Neutrophil (primary cell): ENCODE results near the gene ZBTB49.

Source experiments
- H3K27ac ChIP-seq: fragments of 200-600 bp; sonication (generic); 2 replicates; pipeline ENCODE4 v1.5.1; 2016; ENCODE audit warnings: mild to moderate bottlenecking, moderate library complexity
- H3K27me3 ChIP-seq: fragments of 200-600 bp; sonication (generic); 2 replicates; pipeline ENCODE4 v1.6.0; 2016; ENCODE audit warnings: mild to moderate bottlenecking
- H3K36me3 ChIP-seq: fragments of 200-600 bp; sonication (generic); 2 replicates; pipeline ENCODE4 v1.5.1; 2017
- H3K4me1 ChIP-seq, 2 experiments: fragments of 200-600 bp in 1 of 2; sonication (generic) in 1 of 2; 1 replicate in 1 of 2; 2 replicates in 1 of 2; pipeline versions ENCODE4 v1.5.1 to v1.6.1; 2013 to 2016; ENCODE audit warnings: low read depth in 1 of 2, low read length in 1 of 2, mild to moderate bottlenecking in 1 of 2, moderate library complexity in 1 of 2; ENCODE audit not compliant: control insufficient read depth in 1 of 2, insufficient read depth in 1 of 2
- H3K4me3 ChIP-seq, 2 experiments: fragments of 200-600 bp in 1 of 2; sonication (generic) in 1 of 2; 1 replicate in 1 of 2; 2 replicates in 1 of 2; pipeline ENCODE4 v1.5.1; 2013 to 2016; ENCODE audit warnings: low read depth in 1 of 2, low read length in 1 of 2, mild to moderate bottlenecking in 1 of 2, moderate library complexity in 1 of 2
- H3K9me3 ChIP-seq: fragments of 200-600 bp; sonication (generic); 2 replicates; pipeline ENCODE4 v1.5.1; 2016
- TF ChIP-seq, protein P1 (sequence below): fragments of 200-600 bp; sonication (generic); IDR thresholded peaks from 2 replicates; pipeline ENCODE4 v1.5.1; 2016; ENCODE audit warnings: antibody characterized with exemption

The ZBTB49 gene, protein sequence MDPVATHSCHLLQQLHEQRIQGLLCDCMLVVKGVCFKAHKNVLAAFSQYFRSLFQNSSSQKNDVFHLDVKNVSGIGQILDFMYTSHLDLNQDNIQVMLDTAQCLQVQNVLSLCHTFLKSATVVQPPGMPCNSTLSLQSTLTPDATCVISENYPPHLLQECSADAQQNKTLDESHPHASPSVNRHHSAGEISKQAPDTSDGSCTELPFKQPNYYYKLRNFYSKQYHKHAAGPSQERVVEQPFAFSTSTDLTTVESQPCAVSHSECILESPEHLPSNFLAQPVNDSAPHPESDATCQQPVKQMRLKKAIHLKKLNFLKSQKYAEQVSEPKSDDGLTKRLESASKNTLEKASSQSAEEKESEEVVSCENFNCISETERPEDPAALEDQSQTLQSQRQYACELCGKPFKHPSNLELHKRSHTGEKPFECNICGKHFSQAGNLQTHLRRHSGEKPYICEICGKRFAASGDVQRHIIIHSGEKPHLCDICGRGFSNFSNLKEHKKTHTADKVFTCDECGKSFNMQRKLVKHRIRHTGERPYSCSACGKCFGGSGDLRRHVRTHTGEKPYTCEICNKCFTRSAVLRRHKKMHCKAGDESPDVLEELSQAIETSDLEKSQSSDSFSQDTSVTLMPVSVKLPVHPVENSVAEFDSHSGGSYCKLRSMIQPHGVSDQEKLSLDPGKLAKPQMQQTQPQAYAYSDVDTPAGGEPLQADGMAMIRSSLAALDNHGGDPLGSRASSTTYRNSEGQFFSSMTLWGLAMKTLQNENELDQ

DNA sequence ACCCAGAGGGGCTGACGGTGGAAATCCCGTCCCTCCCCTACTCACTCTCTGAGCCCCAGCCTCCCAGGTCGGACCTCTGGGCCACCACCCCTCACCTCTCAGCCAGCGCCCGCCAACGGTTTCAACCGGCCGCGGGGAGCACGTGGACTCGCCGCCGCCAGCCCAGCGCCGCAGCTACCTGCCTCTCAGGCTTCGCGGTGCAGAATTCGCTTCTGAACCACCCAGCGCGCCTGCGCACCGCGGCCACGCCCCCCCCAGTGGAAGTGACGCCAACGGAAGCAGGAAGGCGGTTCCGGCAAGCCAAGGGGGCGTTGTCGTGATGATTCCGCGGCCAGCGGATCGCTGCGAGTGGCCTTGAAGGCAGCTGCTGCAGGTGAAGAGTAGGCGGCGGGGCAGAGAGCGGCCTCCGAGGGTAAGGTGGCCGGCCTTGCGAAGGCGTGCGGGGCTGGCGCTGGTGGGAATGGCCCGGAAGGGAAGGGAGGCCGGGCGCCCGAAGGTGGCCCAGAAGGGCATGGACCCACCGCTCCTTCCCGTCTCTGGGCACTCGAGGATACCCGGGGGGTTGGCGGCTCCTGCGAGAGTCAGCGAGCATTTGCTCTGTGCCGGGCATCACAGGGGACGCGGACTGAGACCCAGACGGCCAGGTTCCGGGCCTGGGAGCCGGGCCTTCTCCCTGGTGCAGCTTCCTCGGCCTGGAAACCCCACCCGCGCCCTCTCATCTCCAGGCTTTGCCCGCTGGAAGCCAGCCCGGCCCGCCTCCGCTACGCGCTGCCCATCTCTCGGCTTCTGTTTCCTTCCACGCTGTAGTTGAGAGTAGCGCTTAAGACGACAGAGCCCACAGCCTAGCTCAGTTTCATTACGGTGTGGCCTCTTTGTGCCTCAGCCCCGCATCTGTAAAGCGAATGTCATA, at the start of gene ZBTB49, which contains the start of gene LYAR:
ZBTB49 (plus strand) TSS at position 311 of the 910 bp plus-strand sequence. CDS start 9,695 bp downstream, outside the sequence.
LYAR (minus strand) TSS at position 214 of the 910 bp plus-strand sequence. CDS start 6,412 bp downstream, outside the sequence.
- no peaks in the 10 kb centered on the region for H3K27me3 ChIP-seq
- TF ChIP-seq, protein P1, sequence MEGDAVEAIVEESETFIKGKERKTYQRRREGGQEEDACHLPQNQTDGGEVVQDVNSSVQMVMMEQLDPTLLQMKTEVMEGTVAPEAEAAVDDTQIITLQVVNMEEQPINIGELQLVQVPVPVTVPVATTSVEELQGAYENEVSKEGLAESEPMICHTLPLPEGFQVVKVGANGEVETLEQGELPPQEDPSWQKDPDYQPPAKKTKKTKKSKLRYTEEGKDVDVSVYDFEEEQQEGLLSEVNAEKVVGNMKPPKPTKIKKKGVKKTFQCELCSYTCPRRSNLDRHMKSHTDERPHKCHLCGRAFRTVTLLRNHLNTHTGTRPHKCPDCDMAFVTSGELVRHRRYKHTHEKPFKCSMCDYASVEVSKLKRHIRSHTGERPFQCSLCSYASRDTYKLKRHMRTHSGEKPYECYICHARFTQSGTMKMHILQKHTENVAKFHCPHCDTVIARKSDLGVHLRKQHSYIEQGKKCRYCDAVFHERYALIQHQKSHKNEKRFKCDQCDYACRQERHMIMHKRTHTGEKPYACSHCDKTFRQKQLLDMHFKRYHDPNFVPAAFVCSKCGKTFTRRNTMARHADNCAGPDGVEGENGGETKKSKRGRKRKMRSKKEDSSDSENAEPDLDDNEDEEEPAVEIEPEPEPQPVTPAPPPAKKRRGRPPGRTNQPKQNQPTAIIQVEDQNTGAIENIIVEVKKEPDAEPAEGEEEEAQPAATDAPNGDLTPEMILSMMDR: peak; percentile 23
- no peaks in the 10 kb centered on the region for H3K9me3 ChIP-seq
- peaks cover under 1% of the 10 kb centered on the region for H3K36me3 ChIP-seq
- H3K27ac ChIP-seq: peak within 1 kb of the TSS; percentile 81
- peak within 1 kb of the TSS; percentile 76 to 88 for H3K4me3 ChIP-seq
- H3K4me1 ChIP-seq: peaks cover 19 to 23% of the 10 kb centered on the region in 2 experiments

DNA sequence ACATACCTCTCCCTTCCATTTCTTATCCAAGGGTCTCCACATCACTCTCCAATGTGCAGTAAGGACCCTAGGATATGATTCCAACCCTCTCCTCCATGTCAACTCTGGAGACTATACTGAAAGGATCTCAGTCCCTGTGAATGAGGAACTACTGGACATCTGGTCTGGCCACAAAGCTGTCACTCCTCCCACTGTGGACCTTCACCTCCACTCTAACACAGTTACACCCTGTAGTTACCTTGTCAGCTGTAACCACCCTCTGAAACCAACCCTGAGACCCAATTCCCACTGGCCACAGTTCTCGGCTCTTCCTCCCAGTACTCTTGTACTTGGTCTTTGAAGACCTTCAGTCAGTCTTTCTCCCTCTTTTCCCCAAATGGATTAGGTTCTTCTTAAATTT, 44.9 kb upstream of the ZBTB49 start:
- TF ChIP-seq, protein P1: no peak
- H3K4me3 ChIP-seq: no peak overlapping the region
- H3K4me1 ChIP-seq: peaks cover 15% of the 10 kb centered on the region in 2 experiments
- peaks cover 45% of the 10 kb centered on the region for H3K36me3 ChIP-seq
- no peak overlapping the region for H3K27ac ChIP-seq
- H3K9me3 ChIP-seq: no peaks in the 10 kb centered on the region
- no peaks in the 10 kb centered on the region for H3K27me3 ChIP-seq

DNA sequence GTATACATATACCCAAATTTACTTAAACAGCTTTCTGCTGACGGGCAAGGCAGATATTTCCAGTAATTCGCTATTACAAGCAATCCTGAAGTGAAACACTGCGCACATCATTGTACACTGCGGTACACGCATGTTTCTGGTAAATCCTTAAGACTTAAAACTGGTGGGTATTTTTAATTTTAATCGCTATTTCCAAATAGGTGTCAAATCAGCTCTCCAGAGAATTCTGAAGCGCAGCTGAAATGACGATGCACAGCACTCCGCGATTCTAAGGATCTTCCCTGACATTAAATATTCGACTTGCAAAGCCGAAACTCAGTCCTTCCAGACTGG, 42.4 kb upstream of the ZBTB49 start:
- H3K36me3 ChIP-seq: peaks cover 27% of the 10 kb centered on the region
- peak overlapping the region; percentile 78 to 82 for H3K4me3 ChIP-seq
- peaks cover 15% of the 10 kb centered on the region in 2 experiments for H3K4me1 ChIP-seq
- H3K27ac ChIP-seq: peak overlapping the region; percentile 91
- H3K9me3 ChIP-seq: no peaks in the 10 kb centered on the region
- TF ChIP-seq, protein P1: no peak
- H3K27me3 ChIP-seq: peaks cover 11% of the 10 kb centered on the region

DNA sequence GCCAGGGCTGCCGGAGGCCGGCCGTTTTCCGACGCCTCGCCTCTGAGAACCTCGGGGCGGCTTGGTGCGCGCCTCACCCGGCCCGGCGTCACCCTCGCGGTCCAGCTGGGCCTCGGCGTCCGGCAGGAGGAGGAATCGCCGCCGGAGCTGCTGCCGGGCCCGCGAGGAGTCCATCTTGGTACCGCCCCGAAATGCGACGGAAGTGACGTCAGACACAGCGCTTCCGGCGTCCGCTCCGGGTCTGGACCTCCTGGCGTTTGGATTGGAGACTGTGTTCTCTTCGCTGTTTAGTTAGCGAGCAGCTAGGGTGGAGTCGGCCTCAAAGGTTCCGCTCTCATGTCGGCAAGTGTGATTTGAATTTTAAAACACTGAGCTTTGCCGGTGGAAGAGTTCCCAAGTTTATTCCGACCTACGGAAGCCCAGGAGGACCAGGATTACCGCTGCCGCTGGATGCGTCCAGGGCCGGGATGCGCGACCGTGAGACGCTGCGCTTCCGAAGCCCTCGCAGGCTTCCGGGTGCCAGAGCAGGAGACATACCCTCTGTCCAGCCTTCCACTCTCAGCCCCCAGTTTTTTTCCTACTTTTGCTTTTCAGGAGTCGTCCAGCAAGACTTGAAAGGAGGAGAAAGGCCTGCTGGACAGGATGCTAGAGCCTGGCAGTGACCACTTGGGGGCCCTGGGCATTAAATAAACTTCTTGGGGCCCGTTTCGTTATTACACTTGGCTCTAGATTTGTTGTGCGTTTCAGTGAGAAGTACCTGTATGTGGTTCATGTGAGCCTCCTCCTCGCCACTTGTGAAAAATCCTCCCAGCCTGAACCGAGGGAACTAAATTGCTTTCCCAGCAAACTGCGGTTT, 41.8 kb upstream of the ZBTB49 start, which contains the start of gene TMEM128:
TMEM128 (minus strand) TSS at position 195 of the 856 bp plus-strand sequence; CDS start at position 174, 21 bp downstream.
- H3K9me3 ChIP-seq: no peaks in the 10 kb centered on the region
- H3K36me3 ChIP-seq: peaks cover 21% of the 10 kb centered on the region
- peak within 1 kb of the TSS; percentile 78 to 82 for H3K4me3 ChIP-seq
- peak within 1 kb of the TSS; percentile 91 for H3K27ac ChIP-seq
- peaks cover 15% of the 10 kb centered on the region in 2 experiments for H3K4me1 ChIP-seq
- TF ChIP-seq, protein P1: peak; percentile 66
- peaks cover 15% of the 10 kb centered on the region for H3K27me3 ChIP-seq
